Hematopoietic multipotent progenitor cell (in vitro differentiated cells): ENCODE results near the gene PCDH9. TPM values are rescaled to one million over a fixed set of nuclear protein-coding genes. Genes with fewer than 3 reads are reported as not detected.
"Not testable (repeated sequence)": the region's sequence is repeated elsewhere in the genome, so short reads cannot be mapped to it uniquely, and the experiment has no call there.

Source experiments
- DNase-seq, 3 donors: peaks; one replicate each; pipeline ENCODE4 v3.0.0-alpha.2; 2011 to 2015; ENCODE audit warnings: low read depth in 2 of 3, low spot score in 2 of 3
- total RNA-seq: library from RNA; depleted of rRNA; stranded (reverse); fragments of >200 nt; gene quantifications from one replicate; pipeline ENCODE4 v1.2.3, GENCODE V29; 2012

PCDH9 gene
- total RNA-seq, 1 donor = 14.8 TPM

DNA sequence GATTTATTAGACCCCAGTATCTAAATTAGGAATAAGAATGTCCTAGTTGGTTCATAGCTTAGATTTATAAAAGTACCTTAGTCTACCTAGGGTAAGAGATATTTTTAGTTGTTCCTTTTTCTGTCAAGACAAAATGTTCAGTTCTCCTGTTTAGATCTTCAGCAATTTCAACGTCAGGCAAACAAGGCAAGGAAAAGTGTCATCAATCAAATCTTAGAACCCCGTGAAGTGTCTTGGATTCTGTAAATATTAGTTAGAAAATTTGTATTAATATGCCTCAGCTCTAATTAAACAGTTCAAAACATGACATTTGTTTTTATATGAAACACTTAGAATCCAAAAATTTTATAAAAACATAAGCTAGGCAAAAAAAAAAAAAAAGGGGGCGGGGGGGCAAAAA lies 296.6 kb downstream of the PCDH9 start:
- DNase-seq = no peak

DNA sequence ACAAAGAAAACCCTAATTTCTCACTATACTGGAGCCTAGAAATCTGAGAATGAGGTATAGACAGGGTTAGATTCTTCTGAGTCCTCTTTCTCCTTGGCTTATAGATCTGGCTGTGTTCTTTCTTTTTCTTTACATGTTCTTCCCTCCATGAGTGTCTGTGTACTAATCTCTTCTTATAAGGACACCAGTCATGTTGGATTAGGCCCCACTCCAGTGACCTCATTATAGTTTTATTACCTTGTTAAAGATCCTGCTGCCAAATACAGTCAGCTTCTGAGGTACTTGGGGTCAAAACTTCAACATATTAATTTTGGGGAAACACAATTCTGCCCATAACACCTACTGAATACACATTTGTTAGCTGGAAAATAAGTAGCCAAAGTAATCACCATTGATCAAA lies 302.6 kb downstream of the PCDH9 start:
- no peak for DNase-seq

DNA sequence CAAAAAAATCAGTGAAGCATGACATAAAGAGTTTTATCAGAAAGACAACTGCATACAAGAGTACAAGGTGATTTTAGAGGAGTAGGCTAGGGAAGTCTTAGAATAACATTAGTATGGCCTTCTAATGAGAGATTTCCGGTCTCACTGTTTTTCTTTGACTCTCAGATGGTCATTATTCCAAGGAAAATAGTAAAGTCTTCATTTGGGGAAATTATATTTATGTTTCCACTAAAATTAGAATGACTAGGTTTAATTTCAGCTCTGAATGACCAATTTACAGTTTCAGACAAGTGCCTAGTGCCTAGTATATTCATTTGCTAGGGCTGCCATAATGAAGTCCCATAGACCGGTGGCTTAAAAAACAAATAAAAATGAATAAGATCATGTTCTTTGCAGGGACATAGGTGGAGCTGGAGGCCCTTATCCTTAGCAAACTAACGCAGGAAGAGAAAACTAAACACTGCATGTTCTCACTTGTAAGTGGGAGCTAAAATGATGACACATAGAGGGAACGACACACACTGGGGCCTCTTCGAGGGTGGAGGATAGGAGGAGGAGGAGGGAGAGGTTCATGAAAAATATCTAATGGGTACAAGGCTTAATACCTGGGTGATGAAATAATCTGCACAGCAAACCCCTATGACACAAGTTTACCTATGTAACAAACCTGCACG lies 303.1 kb downstream of the PCDH9 start:
- no peak for DNase-seq

DNA sequence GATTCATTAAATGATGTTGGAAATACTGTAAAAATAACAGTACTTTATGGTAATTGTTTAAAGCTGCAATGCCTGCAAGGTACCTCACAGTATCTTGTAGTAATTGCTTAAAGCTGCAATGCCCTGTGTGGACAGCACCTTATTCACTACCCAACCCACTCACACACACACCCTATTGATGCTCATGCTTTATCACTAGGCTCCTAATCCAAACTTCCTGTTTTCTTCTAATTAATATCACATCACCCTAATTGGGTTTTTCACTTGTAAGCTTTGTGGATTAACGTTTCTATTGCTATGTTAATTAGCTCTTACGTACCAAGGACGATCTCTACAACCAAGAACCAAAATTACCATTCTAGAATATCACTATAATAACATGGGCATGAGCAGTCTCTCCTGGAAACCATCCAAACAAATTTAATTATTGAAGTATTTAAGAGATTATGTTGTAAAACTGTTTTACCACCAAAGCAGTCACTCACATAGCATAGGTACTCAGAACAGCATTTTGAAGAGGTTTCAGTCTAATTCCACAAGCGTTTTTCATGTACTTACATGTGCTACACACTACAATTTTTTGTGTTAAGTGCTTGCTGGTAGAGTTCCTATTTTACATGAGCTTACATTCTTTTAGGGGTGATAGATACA lies 303.8 kb downstream of the PCDH9 start:
- DNase-seq = no peak

DNA sequence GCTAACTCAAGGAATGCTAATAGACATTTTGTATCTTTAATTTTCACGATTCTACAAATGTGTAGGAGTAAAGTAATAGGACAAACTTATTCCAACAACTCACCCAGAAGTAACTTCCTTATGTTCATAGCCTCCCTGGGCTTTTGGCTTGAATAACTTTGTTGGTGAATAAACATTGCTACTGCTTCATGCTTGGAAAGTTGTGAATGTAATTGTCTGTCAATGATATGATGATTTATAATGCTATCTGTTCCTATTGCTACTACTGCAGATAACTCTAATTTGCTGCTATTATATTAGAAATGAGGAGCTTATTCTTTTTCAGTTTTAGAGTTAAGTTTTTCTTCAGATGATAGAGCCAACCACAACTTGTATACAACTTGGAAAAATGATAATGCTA lies 307.7 kb downstream of the PCDH9 start:
- no peak for DNase-seq

DNA sequence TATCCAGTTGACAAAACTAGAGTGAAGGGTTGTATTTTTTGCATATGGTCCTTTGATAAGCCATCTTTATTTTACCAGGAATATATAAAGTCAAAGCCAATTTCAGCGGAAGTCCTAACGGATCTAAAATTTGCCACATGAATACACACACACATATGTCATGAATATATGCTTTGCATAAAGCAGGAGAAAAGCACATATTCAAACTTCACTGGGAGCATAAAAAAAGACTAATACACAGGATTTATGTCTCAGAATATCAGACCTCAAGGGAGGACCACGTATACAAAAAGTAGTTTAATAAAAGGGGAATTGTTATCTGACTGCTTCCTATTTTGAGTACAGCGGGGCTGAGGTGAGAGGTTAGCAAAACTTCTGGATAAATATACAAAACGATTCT lies 308.7 kb downstream of the PCDH9 start:
- no peak for DNase-seq

DNA sequence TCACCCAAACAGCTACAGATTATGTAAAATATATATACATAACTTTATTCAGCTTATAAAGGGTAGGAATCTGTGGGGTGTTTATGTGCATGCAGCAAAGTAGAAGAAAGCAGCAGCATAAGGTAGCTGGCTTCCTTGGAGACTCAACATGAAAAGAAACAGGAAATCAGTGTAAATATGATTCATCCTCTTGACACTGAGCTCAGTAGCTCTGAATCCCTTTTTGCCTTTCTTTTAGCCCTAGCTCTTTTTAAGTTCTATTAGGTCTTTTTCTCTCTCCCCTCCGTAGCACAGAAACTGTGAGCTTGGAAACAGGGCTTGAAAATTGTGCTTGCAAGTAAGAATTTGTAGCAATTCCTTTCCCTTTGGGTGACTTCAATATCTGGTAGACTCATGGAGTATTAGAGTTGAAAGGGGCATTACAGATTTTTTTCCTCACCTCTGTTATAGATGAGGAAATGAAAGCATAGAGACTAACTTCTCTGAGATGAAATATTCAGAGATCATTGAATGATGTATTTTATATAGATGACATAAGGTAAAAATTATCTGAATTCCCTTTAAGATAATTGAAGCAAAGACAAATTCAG lies 314.4 kb downstream of the PCDH9 start:
- DNase-seq = peak in 2 of 3 donors; percentile 1 to 3

DNA sequence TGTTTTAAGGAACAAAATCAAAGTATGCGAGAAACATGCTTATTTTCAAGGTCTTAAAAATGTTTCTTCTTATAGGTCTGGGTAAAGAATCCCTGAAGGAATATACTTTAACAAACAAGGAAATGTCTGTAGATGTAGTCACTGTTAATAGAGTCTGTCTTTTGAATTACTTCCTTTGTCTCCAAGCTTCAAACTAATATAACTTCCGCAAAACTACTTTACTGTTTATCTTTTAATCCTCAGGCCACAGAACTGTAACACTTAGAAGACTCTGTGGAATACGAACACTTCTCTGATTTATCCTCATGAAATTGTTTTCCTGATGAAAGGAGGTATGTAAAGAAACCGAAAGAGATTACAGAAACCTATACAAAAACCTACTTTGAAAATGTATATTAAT lies 316.0 kb downstream of the PCDH9 start:
- no peak for DNase-seq

DNA sequence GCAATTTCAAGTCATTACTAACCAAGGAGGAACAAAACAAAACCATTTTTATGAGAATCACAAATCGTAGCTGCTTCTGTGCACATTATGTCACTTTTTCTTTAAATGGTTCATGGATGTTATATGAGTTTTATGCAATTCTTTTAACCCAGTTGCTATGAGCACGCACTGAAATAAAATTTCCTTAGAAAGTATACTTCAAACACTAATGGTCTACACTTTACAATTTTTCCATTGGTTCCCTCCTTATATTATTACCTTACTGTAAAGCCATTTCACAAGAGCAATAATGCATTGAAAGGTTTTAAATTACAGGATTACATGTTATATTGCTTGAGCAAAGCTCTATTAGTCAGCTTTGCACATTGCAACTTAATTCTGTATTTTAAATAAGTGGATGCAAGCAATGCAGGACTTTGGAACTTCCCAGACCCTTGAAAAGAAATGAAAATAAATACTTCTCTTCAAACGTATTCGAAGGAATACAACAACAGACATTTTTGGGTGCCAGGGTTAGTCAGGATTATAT lies 318.7 kb downstream of the PCDH9 start:
- DNase-seq = no peak

DNA sequence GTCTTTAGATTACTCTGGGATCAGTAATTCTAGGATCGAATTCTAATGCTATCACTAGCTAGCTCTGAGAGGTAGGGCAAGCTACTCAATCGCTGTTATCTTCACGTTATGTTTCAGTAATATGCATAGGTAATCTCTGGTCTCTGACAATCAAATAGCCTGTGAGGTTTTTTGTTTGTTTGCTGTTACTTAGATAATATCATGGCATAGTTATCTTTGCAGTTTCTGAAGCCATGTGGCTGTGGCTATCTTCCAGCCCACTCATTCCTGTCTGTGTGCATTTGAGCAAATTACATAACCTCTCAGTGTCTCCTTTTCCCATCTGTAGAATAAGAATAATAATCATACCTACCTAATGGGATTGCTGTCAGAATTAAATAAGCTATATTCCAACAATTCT lies 330.2 kb downstream of the PCDH9 start:
- DNase-seq = no peak

DNA sequence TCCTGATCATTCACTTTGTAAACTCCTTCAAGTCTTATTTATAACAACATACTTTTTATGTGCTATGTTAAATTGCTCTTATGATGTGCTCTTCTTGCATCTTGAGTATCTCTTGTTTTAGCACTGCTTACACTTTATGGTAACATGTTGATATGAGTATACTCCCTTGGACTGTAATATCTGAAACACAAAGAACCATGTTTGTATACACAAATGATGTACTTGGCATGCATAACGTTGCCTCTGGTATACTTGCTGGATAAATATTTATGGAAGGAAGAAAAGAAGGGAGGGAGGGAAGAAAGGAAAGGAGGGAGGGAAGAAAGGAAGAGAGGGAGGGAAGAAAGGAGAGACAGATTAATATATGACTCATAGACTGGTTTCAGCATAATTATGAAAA lies 333.2 kb downstream of the PCDH9 start:
- DNase-seq = no peak

DNA sequence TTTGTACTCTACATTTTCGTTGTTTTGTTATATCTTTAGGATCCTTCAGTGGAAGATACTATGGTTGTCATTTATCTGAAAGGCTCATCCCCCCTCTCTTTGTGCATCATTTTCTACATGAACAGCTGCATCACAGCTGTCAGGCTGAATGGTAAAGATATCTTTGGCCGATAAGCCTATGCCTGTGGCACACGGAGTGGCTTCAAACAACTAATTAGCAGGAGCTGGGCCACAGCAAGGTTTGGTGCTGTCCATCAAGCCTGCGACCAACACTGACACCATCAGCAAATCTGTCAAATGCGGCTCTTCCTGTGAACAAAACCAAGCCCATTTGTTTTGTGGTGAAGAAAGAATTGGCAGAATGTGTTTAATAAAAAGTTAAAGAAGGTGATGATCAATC lies 334.4 kb downstream of the PCDH9 start:
- no peak for DNase-seq

DNA sequence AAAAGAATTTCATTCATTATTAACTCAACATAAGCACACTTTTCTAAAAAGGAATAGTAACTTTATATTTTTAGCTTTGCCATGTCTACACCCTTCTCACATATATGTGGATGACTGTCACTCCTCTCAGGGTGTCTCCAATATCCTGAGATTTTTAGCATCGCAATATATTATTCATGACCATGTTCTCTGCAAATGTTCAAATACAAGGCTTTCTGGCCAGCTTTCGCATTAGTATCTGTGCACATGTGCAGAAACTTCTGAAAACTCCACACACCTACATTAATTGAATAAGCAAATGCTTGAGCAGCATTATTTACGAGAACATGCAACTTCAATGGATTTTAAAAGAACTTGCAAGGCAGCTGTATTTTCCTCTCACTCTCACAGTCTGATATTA lies 334.8 kb downstream of the PCDH9 start:
- no peak for DNase-seq

DNA sequence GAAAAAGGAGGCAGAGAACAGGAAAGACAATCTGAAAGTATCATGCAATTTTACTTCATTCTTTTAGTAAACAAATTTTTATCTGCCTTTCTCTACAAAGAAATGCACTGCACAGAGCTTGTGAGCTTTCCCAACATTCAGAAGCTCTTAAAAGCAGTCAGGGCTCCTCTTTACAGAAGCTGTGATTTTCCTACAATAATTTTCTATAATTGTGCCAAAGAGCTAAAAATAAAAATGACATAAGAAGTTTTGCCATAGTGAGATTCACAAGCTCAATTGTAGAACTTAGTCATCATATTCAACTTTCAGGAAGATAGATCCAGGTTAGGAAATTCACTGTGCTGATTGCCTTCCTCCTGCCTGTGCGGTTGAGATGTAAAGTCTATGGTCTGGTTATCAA lies 341.4 kb downstream of the PCDH9 start:
- no peak for DNase-seq

DNA sequence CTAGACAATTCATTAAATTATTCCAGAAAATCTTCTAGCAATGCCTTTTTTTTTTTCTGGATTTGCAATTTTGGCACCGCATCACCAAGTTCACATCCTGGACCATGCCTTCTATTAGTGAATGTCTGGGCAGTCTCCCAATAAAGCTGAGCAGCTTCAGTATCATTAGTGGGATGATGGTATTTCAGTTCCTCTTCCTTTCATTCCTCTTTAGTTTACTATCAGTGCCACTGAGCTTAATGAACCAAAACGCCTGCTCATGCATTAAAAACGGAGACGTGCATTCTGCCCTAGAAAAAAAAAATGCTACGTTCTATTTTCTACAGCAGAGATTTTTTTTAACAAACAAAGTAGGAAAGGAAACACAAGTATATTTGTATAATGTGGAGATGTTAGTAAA lies 343.0 kb downstream of the PCDH9 start:
- DNase-seq = no peak

DNA sequence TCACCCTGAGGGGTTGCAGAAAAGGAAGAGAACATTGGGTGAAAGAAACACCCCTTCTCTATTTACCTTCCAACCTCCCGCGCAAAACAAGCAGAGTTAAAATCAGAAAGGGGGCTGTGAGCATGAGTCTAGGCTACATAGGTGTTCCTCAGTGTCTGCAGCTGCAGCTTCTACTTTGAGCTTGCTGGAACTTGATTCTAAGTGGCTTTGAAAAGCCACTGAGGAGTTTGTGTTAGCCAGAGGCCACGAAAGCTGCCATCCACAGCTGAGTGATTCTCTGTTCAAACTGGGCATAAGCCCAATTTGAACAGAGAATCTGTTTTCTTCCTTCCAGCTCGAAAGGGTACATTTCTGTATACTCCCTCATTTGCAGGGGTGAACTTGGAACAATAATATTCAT lies 343.9 kb downstream of the PCDH9 start:
- DNase-seq = no peak

DNA sequence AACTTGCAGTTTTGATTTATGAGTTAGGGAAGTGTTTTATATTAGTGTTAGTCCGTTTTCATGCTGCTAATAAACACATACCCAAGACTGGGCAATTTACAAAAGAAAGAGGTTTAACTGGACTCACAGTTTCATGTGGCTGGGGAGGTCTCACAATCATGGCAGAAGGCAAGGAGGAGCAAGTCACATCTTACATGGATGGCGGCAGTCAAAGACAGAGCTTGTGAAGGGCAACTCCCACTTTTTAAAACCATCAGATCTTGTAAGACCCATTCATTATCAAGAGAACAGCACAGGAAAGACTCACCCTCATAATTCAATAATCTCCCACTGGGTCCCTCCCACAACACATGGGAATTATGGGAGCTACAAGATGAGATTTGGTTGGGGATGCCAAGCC lies 349.0 kb downstream of the PCDH9 start:
- DNase-seq = not testable (repeated sequence)

DNA sequence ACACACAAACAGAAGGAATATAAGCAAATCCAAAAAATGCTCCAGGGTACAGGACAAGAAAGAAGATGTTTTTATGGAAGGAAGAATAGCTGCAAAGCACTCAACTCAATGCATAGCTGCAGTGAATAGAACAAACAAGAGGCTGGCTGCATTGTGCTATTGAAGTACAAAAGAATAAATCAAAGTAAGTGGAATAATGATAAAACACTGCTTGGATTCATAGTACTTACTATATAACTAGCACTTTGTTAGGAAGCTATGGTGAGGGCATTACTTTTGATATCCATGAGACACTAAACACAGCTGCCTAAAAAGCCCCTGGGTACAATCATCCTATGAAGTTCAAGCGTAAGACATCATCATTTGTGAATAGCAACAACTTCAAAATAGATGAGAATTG lies 350.1 kb downstream of the PCDH9 start:
- DNase-seq = no peak

DNA sequence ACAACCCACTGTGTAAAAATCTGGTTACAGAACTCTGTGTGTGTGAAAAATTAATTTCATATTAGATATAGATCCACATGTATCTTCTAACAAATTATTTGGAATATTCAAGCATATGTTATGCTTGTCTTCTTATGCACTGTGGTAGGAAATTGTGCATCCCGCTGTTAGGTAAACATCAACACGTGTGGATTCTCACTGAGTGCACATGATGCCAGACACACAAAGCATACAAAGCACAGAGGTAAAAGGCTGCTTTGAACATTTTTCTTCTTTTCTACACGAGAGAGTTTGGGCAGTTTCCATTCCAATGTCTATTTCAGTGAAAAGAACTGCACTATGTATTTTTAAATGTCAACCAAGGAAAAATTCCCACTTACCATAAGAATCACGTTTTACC lies 354.9 kb downstream of the PCDH9 start:
- DNase-seq = no peak

DNA sequence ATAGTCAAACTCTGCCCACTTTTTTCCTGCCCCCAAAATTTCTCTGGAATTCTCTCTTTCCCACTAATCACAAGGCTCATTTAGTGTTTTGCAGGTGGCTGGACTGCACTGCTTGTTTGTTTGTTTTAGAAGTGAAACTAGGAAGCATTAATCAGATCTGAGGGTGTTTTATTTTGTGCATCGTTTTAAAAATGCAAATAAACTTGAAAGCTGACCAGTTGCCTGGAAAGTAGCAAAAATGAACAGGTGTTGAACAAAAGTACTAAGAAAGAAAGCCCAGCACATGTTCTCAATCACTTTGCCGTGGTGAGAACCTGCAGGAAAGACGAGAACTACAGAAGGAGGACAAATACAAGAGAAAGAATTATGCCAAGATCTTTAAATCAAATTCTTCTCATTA lies 365.5 kb downstream of the PCDH9 start:
- no peak for DNase-seq

DNA sequence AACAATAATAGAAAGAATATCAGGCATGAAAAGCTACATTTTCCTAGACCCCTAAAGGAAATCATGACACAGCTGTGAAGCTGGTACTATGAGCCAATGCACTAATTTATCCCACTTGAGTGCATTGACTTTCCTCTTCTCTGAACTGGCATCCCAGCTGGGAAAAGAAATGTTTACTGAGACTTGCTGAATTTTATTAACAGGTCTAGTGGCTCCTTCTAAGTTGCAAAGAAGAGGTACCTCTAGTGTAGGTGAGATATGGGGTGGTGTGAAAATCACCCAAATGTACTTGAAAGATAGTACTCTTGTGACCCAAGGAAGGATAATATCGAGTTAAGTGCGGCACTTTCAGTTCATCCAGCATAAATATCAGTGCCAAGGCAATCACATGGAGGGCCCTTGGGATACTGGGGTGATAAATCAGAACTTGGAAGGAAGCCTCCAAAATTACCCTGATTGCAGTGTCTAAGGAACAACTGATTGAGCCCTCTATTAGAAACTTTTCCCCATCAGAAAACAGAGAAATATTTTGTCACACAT lies 369.2 kb downstream of the PCDH9 start:
- DNase-seq = no peak
